Measurements from ENCODE around the gene CCL19.
"Not testable (repeated sequence)": the region's sequence is repeated elsewhere in the genome, so short reads cannot be mapped to it uniquely, and the experiment has no call there.

Gene CCL19

GRCh38 chr9:34690983-34691935 lies at the start of gene CCL19:
Gene CCL19 (minus strand): TSS chr9:34691276. CDS start chr9:34691139, 137 bp downstream.
- DNase-seq = no peak

GRCh38 chr9:34740176-34740575 lies 49.1 kb upstream of the CCL19 start:
- not testable (repeated sequence) for DNase-seq

- DNase-seq = no peak
Measured at GRCh38 chr9:34737677-34738260, 46.7 kb upstream of the CCL19 start.

GRCh38 chr9:34734720-34735119 lies 43.6 kb upstream of the CCL19 start:
- no peak for DNase-seq

GRCh38 chr9:34732886-34733285 lies 41.8 kb upstream of the CCL19 start:
- no peak for DNase-seq

GRCh38 chr9:34732478-34732877 lies 41.4 kb upstream of the CCL19 start:
- DNase-seq = no peak

- no peak for DNase-seq
Measured at GRCh38 chr9:34723141-34723540, 32.1 kb upstream of the CCL19 start.

- not testable (repeated sequence) for DNase-seq
Measured at GRCh38 chr9:34719769-34720025, 28.6 kb upstream of the CCL19 start.

GRCh38 chr9:34719021-34719768 lies 28.1 kb upstream of the CCL19 start:
- no peak for DNase-seq

GRCh38 chr9:34717996-34718614 lies 27.0 kb upstream of the CCL19 start:
- no peak for DNase-seq

GRCh38 chr9:34716711-34717110 lies 25.6 kb upstream of the CCL19 start:
- no peak for DNase-seq

GRCh38 chr9:34715639-34716215 lies 24.7 kb upstream of the CCL19 start:
- DNase-seq = no peak

GRCh38 chr9:34714007-34714406 lies 22.9 kb upstream of the CCL19 start:
- DNase-seq = no peak

- DNase-seq = no peak
Measured at GRCh38 chr9:34712140-34712539, 21.1 kb upstream of the CCL19 start.

- no peak for DNase-seq
Measured at GRCh38 chr9:34710023-34710422, 18.9 kb upstream of the CCL19 start, which contains the start of gene CCL21. Gene CCL21 (minus strand): TSS chr9:34710136. CDS start chr9:34710066, 70 bp downstream.

- DNase-seq = no peak
Measured at GRCh38 chr9:34709196-34709978, 18.3 kb upstream of the CCL19 start.

- no peak for DNase-seq
Measured at GRCh38 chr9:34707130-34707529, 16.1 kb upstream of the CCL19 start.

- peak; percentile 76 for DNase-seq
Measured at GRCh38 chr9:34701769-34702736, 11.0 kb upstream of the CCL19 start.

- peak; percentile 72 for DNase-seq
Measured at GRCh38 chr9:34701023-34701768, 10.1 kb upstream of the CCL19 start.

- no peak for DNase-seq
Measured at GRCh38 chr9:34694811-34695210, 3.7 kb upstream of the CCL19 start.

Measured in stimulated activated naive CD4-positive, alpha-beta T cell treated with Interleukin-2 at 50 U/mL for 16 hours (primary cell).